ENCODE measurements around the gene PLCH1. TPM values are rescaled to one million over a fixed set of nuclear protein-coding genes. Genes with fewer than 3 reads are reported as not detected.
A peak's percentile ranks its signal among the peaks of the same experiment; 100 is the strongest.

The PLCH1 gene
- total and polyA plus RNA-seq, 2 experiments from 2014 or later, result 2.6 to 5.8 TPM

GRCh38 chr3:155385896-155386625 lies 358.8 kb downstream of the PLCH1 start:
- no peaks in the 10 kb centered on the region for H3K4me1 ChIP-seq (ENCODE audit: insufficient read depth)
- no peak overlapping the region for H3K4me3 ChIP-seq
- DNase-seq (ENCODE audit: low spot score), result no peak
- H3K27ac ChIP-seq, result no peak overlapping the region
- no peaks in the 10 kb centered on the region for H3K9me3 ChIP-seq (ENCODE audit: low read depth)
- no peaks in the 10 kb centered on the region for H3K79me2 ChIP-seq
- no peaks in the 10 kb centered on the region for H4K20me1 ChIP-seq (ENCODE audit: insufficient read depth, poor library complexity, severe bottlenecking)
- no peaks in the 10 kb centered on the region for H3K27me3 ChIP-seq
- 87% methylated on average over 4 of the region's 4 CpGs for WGBS (ENCODE audit: low lambda C conversion rate, missing lambda C conversion rate)
- TF ChIP-seq EZH2 (IDR thresholded peaks at IDR 0.05; ENCODE audit: borderline replicate concordance) (no peak), EZH2phosphoT487 (IDR thresholded peaks at IDR 0.05; ENCODE audit: low read depth, severe bottlenecking, unreplicated experiment) (no peak), CTCF (IDR thresholded peaks at IDR 0.05; ENCODE audit: poor library complexity) (no peak)
- H3K36me3 ChIP-seq (replicated peaks; ENCODE audit: insufficient read depth, low read depth), result no peaks in the 10 kb centered on the region
- H3K9me2 ChIP-seq (replicated peaks; ENCODE audit: insufficient read depth), result no peaks in the 10 kb centered on the region
- H3K4me2 ChIP-seq, result no peak overlapping the region
- H2AFZ ChIP-seq, result no peak overlapping the region

GRCh38 chr3:155382396-155383042 lies 362.4 kb downstream of the PLCH1 start:
- WGBS (ENCODE audit: low lambda C conversion rate, missing lambda C conversion rate), result 21% methylated on average over 6 of the region's 6 CpGs
- peak; percentile 87 for DNase-seq (ENCODE audit: low spot score)
- Histone ChIP-seq H3K4me1 (ENCODE audit: insufficient read depth) (no peaks in the 10 kb centered on the region), H2AFZ (no peak overlapping the region), H3K9me3 (ENCODE audit: low read depth) (no peaks in the 10 kb centered on the region), H3K27me3 (no peaks in the 10 kb centered on the region), H3K4me3 (no peak overlapping the region), H4K20me1 (ENCODE audit: insufficient read depth, poor library complexity, severe bottlenecking) (no peaks in the 10 kb centered on the region), H3K9me2 (replicated peaks; ENCODE audit: insufficient read depth) (no peaks in the 10 kb centered on the region), H3K79me2 (no peaks in the 10 kb centered on the region), H3K4me2 (no peak overlapping the region), H3K27ac (no peak overlapping the region), H3K36me3 (replicated peaks; ENCODE audit: insufficient read depth, low read depth) (no peaks in the 10 kb centered on the region)
- TF ChIP-seq CTCF (IDR thresholded peaks at IDR 0.05; ENCODE audit: poor library complexity), result peak; percentile 72
- no peak for TF ChIP-seq EZH2 (IDR thresholded peaks at IDR 0.05; ENCODE audit: borderline replicate concordance)

DNA sequence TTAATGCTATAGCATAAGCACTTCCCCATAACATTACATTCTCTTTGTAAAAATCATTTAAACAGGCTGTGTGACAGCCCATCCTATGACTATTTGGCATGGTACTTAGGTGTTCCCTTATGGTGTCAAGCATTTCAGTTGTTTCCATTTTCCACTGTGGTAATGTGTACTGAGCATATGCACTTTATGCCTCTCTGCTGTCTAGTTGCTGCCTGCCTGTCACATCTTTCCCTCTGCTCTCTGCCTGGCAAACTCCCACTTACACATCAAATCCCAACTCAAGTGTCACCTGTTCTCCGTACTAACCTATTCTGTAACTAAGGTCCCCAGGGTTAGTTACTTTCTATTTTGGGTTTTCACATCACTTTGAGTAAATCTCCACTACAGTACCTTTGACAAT lies 367.0 kb downstream of the PLCH1 start:
- Histone ChIP-seq H3K36me3 (replicated peaks; ENCODE audit: insufficient read depth, low read depth) (no peaks in the 10 kb centered on the region), H3K27ac (no peak overlapping the region), H3K4me1 (ENCODE audit: insufficient read depth) (no peaks in the 10 kb centered on the region), H2AFZ (no peak overlapping the region), H3K4me2 (no peak overlapping the region), H3K9me3 (ENCODE audit: low read depth) (no peaks in the 10 kb centered on the region), H4K20me1 (ENCODE audit: insufficient read depth, poor library complexity, severe bottlenecking) (no peaks in the 10 kb centered on the region), H3K9me2 (replicated peaks; ENCODE audit: insufficient read depth) (no peaks in the 10 kb centered on the region), H3K27me3 (no peaks in the 10 kb centered on the region), H3K79me2 (no peaks in the 10 kb centered on the region), H3K4me3 (no peak overlapping the region)
- TF ChIP-seq EZH2 (IDR thresholded peaks at IDR 0.05; ENCODE audit: borderline replicate concordance) (no peak), CTCF (IDR thresholded peaks at IDR 0.05; ENCODE audit: poor library complexity) (no peak), EZH2phosphoT487 (IDR thresholded peaks at IDR 0.05; ENCODE audit: low read depth, severe bottlenecking, unreplicated experiment) (no peak)
- WGBS (ENCODE audit: low lambda C conversion rate, missing lambda C conversion rate), result 97% methylated on average over 1 of the region's 1 CpG
- DNase-seq (ENCODE audit: low spot score), result no peak

Data from hepatocyte (in vitro differentiated cells).